Keratinocyte (primary cell): ENCODE data around the gene STMN3. TPM values are rescaled to one million over a fixed set of nuclear protein-coding genes. Genes with fewer than 3 reads are reported as not detected.

ENCODE experiments used
- DNase-seq: peaks from one replicate; pipeline ENCODE4 v3.0.0-alpha.2; 2011; ENCODE audit warnings: low read depth, missing footprints, low spot score
- FAIRE-seq: peaks from 2 replicates; lab custom pipeline; 2011; peaks lifted over from hg19 to GRCh38; lab: Jason Lieb, UNC
- H2AFZ ChIP-seq: 2 replicates; pipeline ENCODE4 v1.6.0; 2012; ENCODE audit warnings: low read length, control low read depth, inconsistent platforms; ENCODE audit not compliant: control insufficient read depth
- H3K27ac ChIP-seq: 2 replicates; pipeline ENCODE4 v1.5.1; 2011; ENCODE audit warnings: low read length; ENCODE audit not compliant: control insufficient read depth, insufficient read depth
- H3K27me3 ChIP-seq: 3 replicates; pipeline ENCODE4 v1.6.0; 2011; ENCODE audit warnings: low read length; ENCODE audit not compliant: control insufficient read depth, insufficient read depth; ENCODE audit errors: extremely low read depth
- H3K36me3 ChIP-seq, 2 experiments: 2 replicates in 1 of 2; 3 replicates in 1 of 2; pipeline ENCODE4 v1.5.1; 2011; ENCODE audit warnings: low read length in 2 of 2, mild to moderate bottlenecking in 1 of 2; ENCODE audit not compliant: control insufficient read depth in 2 of 2, insufficient read depth in 2 of 2; ENCODE audit errors: extremely low read depth in 1 of 2
- H3K4me1 ChIP-seq: 3 replicates; pipeline ENCODE4 v1.5.1; 2011; ENCODE audit warnings: low read length; ENCODE audit not compliant: control insufficient read depth, insufficient read depth; ENCODE audit errors: extremely low read depth
- H3K4me2 ChIP-seq: 3 replicates; pipeline ENCODE4 v1.6.0; 2011; ENCODE audit warnings: low read depth, low read length; ENCODE audit not compliant: control insufficient read depth, insufficient read depth; ENCODE audit errors: extremely low read depth
- H3K4me3 ChIP-seq, 3 experiments: fragments of 200-600 bp in 1 of 3; sonication (generic) in 1 of 3; 2 replicates in 2 of 3; 3 replicates in 1 of 3; pipeline ENCODE4 v1.5.1; 2011 to 2016; ENCODE audit warnings: low read length in 3 of 3, mild to moderate bottlenecking in 3 of 3, control low read depth in 2 of 3, inconsistent platforms in 1 of 3, low read depth in 1 of 3, mixed read lengths in 1 of 3, mixed run types in 1 of 3, moderate library complexity in 1 of 3; ENCODE audit not compliant: control insufficient read depth in 2 of 3, insufficient read depth in 2 of 3; ENCODE audit errors: extremely low read depth in 1 of 3
- H3K79me2 ChIP-seq: 2 replicates; pipeline ENCODE4 v1.6.0; 2012; ENCODE audit warnings: low read length; ENCODE audit not compliant: control insufficient read depth, insufficient read depth
- H3K9ac ChIP-seq: 3 replicates; pipeline ENCODE4 v1.6.0; 2011; ENCODE audit warnings: low read length; ENCODE audit not compliant: control insufficient read depth, insufficient read depth; ENCODE audit errors: extremely low read depth
- H3K9me1 ChIP-seq: 3 replicates; pipeline ENCODE4 v1.6.0; 2011; ENCODE audit warnings: low read length; ENCODE audit not compliant: control insufficient read depth, insufficient read depth; ENCODE audit errors: extremely low read depth
- H3K9me3 ChIP-seq: 2 replicates; pipeline ENCODE4 v1.5.1; 2012; ENCODE audit warnings: low read depth, low read length; ENCODE audit not compliant: control insufficient read depth
- H4K20me1 ChIP-seq: 3 replicates; pipeline ENCODE4 v1.6.0; 2011; ENCODE audit warnings: low read length; ENCODE audit not compliant: control insufficient read depth, insufficient read depth; ENCODE audit errors: extremely low read depth
- CTCF ChIP-seq, 3 experiments: IDR thresholded peaks in 1 of 3; conservative IDR thresholded peaks in 1 of 3; optimal IDR thresholded peaks in 1 of 3; 2 replicates in 2 of 3; 3 replicates in 1 of 3; pipeline versions ENCODE3 to v1.5.1; 2011; ENCODE audit warnings: low read length in 3 of 3, mild to moderate bottlenecking in 3 of 3, moderate library complexity in 2 of 3, control low read depth in 1 of 3, inconsistent platforms in 1 of 3; ENCODE audit not compliant: insufficient read depth in 2 of 3; ENCODE audit errors: extremely low read depth in 1 of 3
- EZH2 ChIP-seq: IDR thresholded peaks from one replicate; pipeline ENCODE4 v1.6.1; 2012; ENCODE audit warnings: inconsistent platforms, mild to moderate bottlenecking, low read length, moderate library complexity
- dilution Hi-C: fragments of 300-500 bp; cut with MboI; formaldehyde crosslinking; loops from one replicate; pipeline ENCODE4 v1.7.0; 2020; ENCODE audit warnings: low sequenced_read_pairs; ENCODE audit not compliant: extremely low pct_ligation_motif_present
- polyA plus RNA-seq, 5 experiments: library from polyadenylated mRNA; depleted of rRNA in 3 of 5; stranded (reverse) in 3 of 5; stranded (forward) in 1 of 5; unstranded in 1 of 5; fragments of >200 nt; gene quantifications; 1 replicate in 1 of 5; 2 replicates in 3 of 5; 3 replicates in 1 of 5; pipeline versions ENCODE4 v1.2.1 to v1.2.3, GENCODE V29; 2011 to 2012; ENCODE audit warnings: missing spikeins in 2 of 5, low read depth in 1 of 5, low replicate concordance in 1 of 5

Gene STMN3
- polyA plus RNA-seq, 1 donor (not counting 4 experiments of a cell fraction or from before 2014, with no cell fraction given), result 12.0 TPM

GRCh38 chr20:63655249-63655648 lies 2.0 kb upstream of the STMN3 start:
- FAIRE-seq (no peak), DNase-seq (no peak)
- no peak overlapping the region for H3K9ac ChIP-seq
- no peak overlapping the region for H3K4me3 ChIP-seq
- H2AFZ ChIP-seq, result no peak overlapping the region
- no peak overlapping the region for H3K4me2 ChIP-seq
- TF ChIP-seq CTCF (optimal IDR thresholded peaks at IDR 0.05 in 1 of 3, IDR thresholded peaks at IDR 0.05 in 1 of 3, conservative IDR thresholded peaks at IDR 0.05 in 1 of 3; ENCODE audit: extremely low read depth in 1 of 3, insufficient read depth in 2 of 3, low read length in 3 of 3), result no peak
- no peak for TF ChIP-seq EZH2
- H3K36me3 ChIP-seq, result no peaks in the 10 kb centered on the region
- dilution Hi-C loops, result no loop called here
- no peaks in the 10 kb centered on the region for H3K9me1 ChIP-seq
- no peaks in the 10 kb centered on the region for H3K9me3 ChIP-seq
- peaks cover 17% of the 10 kb centered on the region for H3K79me2 ChIP-seq
- H3K27ac ChIP-seq, result no peak overlapping the region
- H3K4me1 ChIP-seq, result peaks cover 26% of the 10 kb centered on the region
- H4K20me1 ChIP-seq, result no peaks in the 10 kb centered on the region
- H3K27me3 ChIP-seq, result no peaks in the 10 kb centered on the region

GRCh38 chr20:63653974-63654668 lies 897 bp upstream of the STMN3 start:
- no peaks in the 10 kb centered on the region for H3K9me3 ChIP-seq
- no peaks in the 10 kb centered on the region for H3K9me1 ChIP-seq
- no peak overlapping the region for H3K27ac ChIP-seq
- no peaks in the 10 kb centered on the region for H4K20me1 ChIP-seq
- H3K36me3 ChIP-seq, result no peaks in the 10 kb centered on the region
- dilution Hi-C loops, result no loop called here
- H3K4me3 ChIP-seq, result no peak overlapping the region
- H3K9ac ChIP-seq, result no peak overlapping the region
- H3K4me2 ChIP-seq, result peak overlapping the region; percentile 64
- DNase-seq (no peak), FAIRE-seq (no peak)
- no peak overlapping the region for H2AFZ ChIP-seq
- peaks cover 22% of the 10 kb centered on the region for H3K4me1 ChIP-seq
- peaks cover 6% of the 10 kb centered on the region for H3K79me2 ChIP-seq
- H3K27me3 ChIP-seq, result no peaks in the 10 kb centered on the region
- TF ChIP-seq EZH2 (no peak), CTCF (optimal IDR thresholded peaks at IDR 0.05 in 1 of 3, IDR thresholded peaks at IDR 0.05 in 1 of 3, conservative IDR thresholded peaks at IDR 0.05 in 1 of 3; ENCODE audit: extremely low read depth in 1 of 3, insufficient read depth in 2 of 3, low read length in 3 of 3) (no peak)
